ENCODE results near the gene PRXL2C. TPM values are rescaled to one million over a fixed set of nuclear protein-coding genes. Genes with fewer than 3 reads are reported as not detected.

Gene PRXL2C
- total and polyA plus RNA-seq, 2 of the 13 experiments (the other 11 are each of a cell fraction or from before 2014, with no cell fraction given) = 11.0 to 13.2 TPM

GRCh38 chr9:96654450-96655197, 493 bp downstream of the PRXL2C start (continued):
- TF ChIP-seq ZNF770 (CRISPR knock-in tag; IDR thresholded peaks at IDR 0.05) = no peak
- no peak for TF ChIP-seq ZNF20 (CRISPR knock-in tag; IDR thresholded peaks at IDR 0.05)
- no peak for TF ChIP-seq PHB2 (IDR thresholded peaks at IDR 0.05; ENCODE audit: partially characterized antibody)
- no peak for TF ChIP-seq XRCC5 (optimal IDR thresholded peaks at IDR 0.05; ENCODE audit: low read length)
- TF ChIP-seq CBFB (CRISPR knock-in tag; IDR thresholded peaks at IDR 0.05) = 0 out of 2 replicates have a peak, but pooled peaks have one; percentile 51
- peak; percentile 14; the same call in 1 of the 2 replicates for TF ChIP-seq HDAC1 (CRISPR knock-in tag; IDR thresholded peaks at IDR 0.05)
- 0 out of 2 replicates have a peak, but pooled peaks have one; percentile 55 for TF ChIP-seq FLYWCH1 (CRISPR knock-in tag; IDR thresholded peaks at IDR 0.05)
- TF ChIP-seq ZNF572 (CRISPR knock-in tag; IDR thresholded peaks at IDR 0.05) = no peak

DNA sequence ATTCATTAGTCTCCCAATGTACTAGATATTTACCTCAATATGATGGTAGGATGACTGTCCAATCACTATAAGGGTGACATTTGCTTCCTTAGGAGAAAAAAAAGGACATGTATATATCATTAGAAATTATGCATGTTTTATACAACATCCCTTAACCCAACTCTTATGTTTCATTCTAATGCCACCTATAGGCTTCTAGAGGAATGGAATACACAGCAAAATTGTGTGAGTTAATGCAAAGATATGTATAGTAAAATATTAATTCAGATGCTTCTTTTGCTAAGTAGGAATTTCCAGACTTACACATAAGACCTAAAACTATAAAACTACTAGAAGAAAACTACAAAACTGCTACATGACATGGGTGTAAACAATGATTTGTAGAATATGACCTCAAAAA, 3.5 kb downstream of the PRXL2C start:
- Histone ChIP-seq H4K20me1 (ENCODE audit: insufficient read depth, low read length) (no peaks in the 10 kb centered on the region), H3K9me3 (ENCODE audit: low read length) (no peaks in the 10 kb centered on the region), H2AFZ (ENCODE audit: low read length) (no peak overlapping the region), H3K4me3 (replicated peaks in 1 of 3; ENCODE audit: insufficient read depth in 1 of 3, low read depth in 2 of 3, low read length in 3 of 3) (no peak overlapping the region), H3K79me2 (ENCODE audit: insufficient read depth, low read length) (peaks cover 3% of the 10 kb centered on the region), H3K27me3 (ENCODE audit: control insufficient read depth in 1 of 2, insufficient read depth in 2 of 2, low read length in 2 of 2) (no peaks in the 10 kb centered on the region; a peak in 1 of 5 replicates), H3K4me1 (ENCODE audit: insufficient read depth, low read length) (peaks cover 22% of the 10 kb centered on the region), H3K9ac (ENCODE audit: insufficient read depth, low read depth, low read length) (no peak overlapping the region), H3K36me3 (replicated peaks in 1 of 2; ENCODE audit: control insufficient read depth in 1 of 2, insufficient read depth in 2 of 2, low read length in 2 of 2) (peaks cover 0 to 27% of the 10 kb centered on the region in 2 experiments; a peak in 2 of 5 replicates), H3K27ac (ENCODE audit: extremely low read length, insufficient read depth, low read length) (no peak overlapping the region), H3K4me2 (ENCODE audit: low read depth, low read length) (no peak overlapping the region)
- ATAC-seq (no peak), DNase-seq (ENCODE audit: low spot score) (no peak), FAIRE-seq (no peak)
- POLR2A ChIA-PET = no interaction called here
- in situ Hi-C loops (cut with HindIII; ENCODE audit: extremely low pct_ligation_motif_present, low pct_unique_long_range_greater_than_20kb) = loop anchor here (10.0 to 25.0 kb wide), 2 partner anchors 207 to 314 kb away; no protein-coding TSS in a partner anchor
- BruUV-seq (replicated peaks) = no TSS peak
- intact Hi-C loops (cut with micrococcal nuclease; ENCODE audit: unreplicated experiment) = loop anchor here (5.0 to 10.0 kb wide), 3 partner anchors 34 to 159 kb away; partner anchors contain the start of gene CDC14B
- CTCF ChIA-PET (ENCODE audit: low intra/inter-chr PET ratio, low total read pairs) = no interaction called here
- TF ChIP-seq ZNF367 (CRISPR knock-in tag; IDR thresholded peaks at IDR 0.05; ENCODE audit: borderline replicate concordance) (no peak), ZNF589 (CRISPR knock-in tag; conservative IDR thresholded peaks at IDR 0.05) (no peak), ZNF891 (CRISPR knock-in tag; IDR thresholded peaks at IDR 0.05) (no peak), RFXANK (CRISPR knock-in tag; IDR thresholded peaks at IDR 0.05) (no peak), ZSCAN29 (CRISPR knock-in tag; conservative IDR thresholded peaks at IDR 0.05) (no peak), SMC3 (IDR thresholded peaks at IDR 0.05; ENCODE audit: low read length) (peak; percentile 15; the same call in 1 of the 2 replicates), STAG1 (CRISPR knock-in tag; IDR thresholded peaks at IDR 0.05) (peak; percentile 68), ZBTB7B (CRISPR knock-in tag; IDR thresholded peaks at IDR 0.05) (no peak), TOE1 (CRISPR knock-in tag; IDR thresholded peaks at IDR 0.05) (no peak)
- TF ChIP-seq, protein P1, sequence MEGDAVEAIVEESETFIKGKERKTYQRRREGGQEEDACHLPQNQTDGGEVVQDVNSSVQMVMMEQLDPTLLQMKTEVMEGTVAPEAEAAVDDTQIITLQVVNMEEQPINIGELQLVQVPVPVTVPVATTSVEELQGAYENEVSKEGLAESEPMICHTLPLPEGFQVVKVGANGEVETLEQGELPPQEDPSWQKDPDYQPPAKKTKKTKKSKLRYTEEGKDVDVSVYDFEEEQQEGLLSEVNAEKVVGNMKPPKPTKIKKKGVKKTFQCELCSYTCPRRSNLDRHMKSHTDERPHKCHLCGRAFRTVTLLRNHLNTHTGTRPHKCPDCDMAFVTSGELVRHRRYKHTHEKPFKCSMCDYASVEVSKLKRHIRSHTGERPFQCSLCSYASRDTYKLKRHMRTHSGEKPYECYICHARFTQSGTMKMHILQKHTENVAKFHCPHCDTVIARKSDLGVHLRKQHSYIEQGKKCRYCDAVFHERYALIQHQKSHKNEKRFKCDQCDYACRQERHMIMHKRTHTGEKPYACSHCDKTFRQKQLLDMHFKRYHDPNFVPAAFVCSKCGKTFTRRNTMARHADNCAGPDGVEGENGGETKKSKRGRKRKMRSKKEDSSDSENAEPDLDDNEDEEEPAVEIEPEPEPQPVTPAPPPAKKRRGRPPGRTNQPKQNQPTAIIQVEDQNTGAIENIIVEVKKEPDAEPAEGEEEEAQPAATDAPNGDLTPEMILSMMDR (CRISPR knock-in tag; IDR thresholded peaks at IDR 0.05) = peak; percentile 52
